Astrocyte of the spinal cord (primary cell): ENCODE data around the gene SEZ6.

Experiments
- DNase-seq: peaks from one replicate; pipeline ENCODE4 v3.0.0; 2011; ENCODE audit warnings: low read depth, low spot score
- H3K4me3 ChIP-seq: 2 replicates; pipeline ENCODE4 v1.5.1; 2011; ENCODE audit warnings: low read depth, mild to moderate bottlenecking, low read length, moderate library complexity
- CTCF ChIP-seq: IDR thresholded peaks from 2 replicates; pipeline ENCODE4 v1.5.1; 2012; ENCODE audit warnings: low read depth, mild to moderate bottlenecking, low read length, inconsistent platforms
- in situ Hi-C: cut with HindIII; loops from 2 replicates; pipeline ENCODE4 v1.10.0; 2017; ENCODE audit warnings: low sequenced_read_pairs

The SEZ6 gene

GRCh38 chr17:29042026-29042678, 36.3 kb upstream of the SEZ6 start:
- TF ChIP-seq CTCF = no peak
- DNase-seq = no peak
- no peak overlapping the region for H3K4me3 ChIP-seq
- in situ Hi-C loops = no loop called here

GRCh38 chr17:29041571-29041970, 35.7 kb upstream of the SEZ6 start:
- no peak for TF ChIP-seq CTCF
- in situ Hi-C loops = no loop called here
- no peak overlapping the region for H3K4me3 ChIP-seq
- no peak for DNase-seq

- TF ChIP-seq CTCF = no peak
- in situ Hi-C loops = no loop called here
These were observed 35.3 kb upstream of the SEZ6 start for GRCh38 chr17:29041091-29041490.

GRCh38 chr17:29039764-29040598, 34.1 kb upstream of the SEZ6 start:
- DNase-seq = peak; percentile 90
- H3K4me3 ChIP-seq = no peak overlapping the region
- in situ Hi-C loops = no loop called here
- no peak for TF ChIP-seq CTCF

More at GRCh38 chr17:29041091-29041490, 35.3 kb upstream of the SEZ6 start:
- H3K4me3 ChIP-seq = no peak overlapping the region
- no peak for DNase-seq

- in situ Hi-C loops = no loop called here
- DNase-seq = no peak
- no peak overlapping the region for H3K4me3 ChIP-seq
- TF ChIP-seq CTCF = no peak
These were observed 32.4 kb upstream of the SEZ6 start for GRCh38 chr17:29038085-29038795.

DNA sequence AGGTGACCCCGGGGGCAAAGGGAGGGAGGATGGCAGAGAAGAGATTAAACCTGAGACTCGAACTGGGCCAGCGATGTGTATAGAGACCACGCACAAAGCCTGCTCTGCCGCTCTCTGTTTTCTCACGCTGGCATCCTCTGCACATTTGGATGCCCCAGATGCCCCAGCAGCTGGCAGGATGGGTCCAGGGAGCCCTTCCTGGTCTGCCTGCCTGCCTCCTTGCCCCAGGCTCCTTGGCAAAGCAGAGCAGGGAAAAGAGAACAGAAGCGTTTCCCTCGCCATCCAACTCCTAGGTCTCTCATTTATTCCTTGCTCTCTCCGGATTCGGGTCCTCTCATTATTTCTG, 31.9 kb upstream of the SEZ6 start:
- no peak for TF ChIP-seq CTCF
- H3K4me3 ChIP-seq = no peak overlapping the region
- no peak for DNase-seq
- in situ Hi-C loops = no loop called here
